ENCODE measurements around the gene GH2. TPM values are rescaled to one million over a fixed set of nuclear protein-coding genes. Genes with fewer than 3 reads are reported as not detected.
"Not testable (repeated sequence)": the region's sequence is repeated elsewhere in the genome, so short reads cannot be mapped to it uniquely, and the experiment has no call there.

The GH2 gene
- total RNA-seq, 2 experiments from 2014 or later: not detected

DNA sequence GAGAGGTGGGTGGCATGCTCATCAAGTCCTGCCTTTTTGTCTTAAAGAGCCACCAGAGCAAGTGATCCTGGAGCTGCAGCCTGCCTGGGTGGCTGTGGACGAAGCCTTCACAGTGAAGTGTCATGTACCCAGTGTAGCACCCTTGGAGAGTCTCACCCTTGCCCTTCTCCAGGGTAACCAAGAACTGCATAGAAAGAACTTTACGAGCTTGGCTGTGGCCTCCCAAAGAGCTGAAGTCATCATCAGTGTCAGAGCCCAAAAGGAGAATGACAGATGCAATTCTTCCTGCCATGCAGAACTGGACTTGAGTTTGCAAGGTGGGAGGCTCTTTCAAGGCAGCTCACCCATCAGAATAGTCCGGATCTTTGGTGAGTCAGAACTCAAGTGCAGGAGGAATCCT, 22.5 kb downstream of the GH2 start:
- Mint-ChIP-seq H3K4me1 (ENCODE audit: low read depth) (no peaks in the 10 kb centered on the region), H3K4me3 (no peak overlapping the region), H3K27me3 (no peaks in the 10 kb centered on the region), H3K27ac (no peak overlapping the region), H3K36me3 (ENCODE audit: low read depth) (no peaks in the 10 kb centered on the region), H3K9me3 (no peaks in the 10 kb centered on the region)
- TF ChIP-seq CTCF (IDR thresholded peaks at IDR 0.05): no peak
- POLR2A ChIA-PET: interaction anchor here (0.8 to 1.3 kb wide), 3 partner anchors 11 to 12 kb away, joined by 3 to 4 read pairs (median 3); no protein-coding TSS in a partner anchor
- CTCF ChIA-PET: interaction anchor here (0.8 to 5.7 kb wide), 6 partner anchors 10 to 170 kb away, joined by 3 to 38 read pairs (median 3); no protein-coding TSS in a partner anchor
- intact Hi-C loops (cut with micrococcal nuclease): no loop called here
- ATAC-seq: no peak
- no peak for DNase-seq

DNA sequence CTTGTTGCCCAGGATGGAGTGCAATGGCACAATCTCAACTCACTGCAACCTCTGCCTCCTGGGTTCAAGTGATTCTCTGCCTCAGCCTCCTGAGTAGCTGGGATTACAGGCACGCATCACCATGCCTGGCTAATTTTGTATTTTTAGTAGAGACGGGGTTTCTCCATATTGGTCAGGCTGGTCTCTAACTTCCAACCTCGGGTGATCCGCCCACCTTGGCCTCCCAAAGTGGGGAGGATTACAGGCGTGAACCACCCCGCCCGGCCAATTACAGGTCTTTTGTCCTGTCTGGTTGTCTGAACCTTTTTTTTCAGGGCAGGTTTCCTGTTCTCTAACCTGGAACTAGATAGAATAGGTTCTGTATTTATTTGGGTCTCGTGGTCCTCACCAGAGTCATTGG, 25.3 kb downstream of the GH2 start:
- ATAC-seq; intact Hi-C loops (cut with micrococcal nuclease); H3K9me3 Mint-ChIP-seq; H3K4me3 Mint-ChIP-seq; H3K27ac Mint-ChIP-seq; DNase-seq; H3K27me3 Mint-ChIP-seq; H3K36me3 Mint-ChIP-seq (ENCODE audit: low read depth); H3K4me1 Mint-ChIP-seq (ENCODE audit: low read depth): not testable (repeated sequence)
- POLR2A ChIA-PET: interaction anchor here (1.7 kb wide), 1 partner anchor 13 kb away, joined by 4 read pairs; no protein-coding TSS in a partner anchor
- CTCF ChIA-PET: interaction anchor here (0.7 to 4.3 kb wide), 4 partner anchors 10 to 48 kb away, joined by 3 to 23 read pairs (median 4); no protein-coding TSS in a partner anchor

DNA sequence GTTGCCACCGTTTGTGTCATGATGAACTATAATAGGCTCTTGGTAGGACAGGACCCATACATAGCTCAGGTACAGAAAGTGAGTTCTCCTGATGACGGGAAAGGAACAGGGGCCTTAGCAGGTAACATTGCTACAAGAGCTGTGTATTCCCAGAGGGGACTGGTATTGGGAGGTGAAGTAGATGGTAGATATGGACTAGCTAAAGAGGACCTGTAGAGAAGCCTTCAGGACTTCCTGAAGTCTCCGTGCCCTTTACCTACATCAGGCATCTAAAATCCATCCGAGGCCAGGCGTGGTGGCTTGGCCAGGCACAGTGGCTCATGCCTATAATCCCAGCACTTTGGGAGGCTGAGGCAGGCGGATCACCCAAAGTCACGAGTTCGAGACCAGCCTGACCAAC, 26.6 kb downstream of the GH2 start:
- ChIA-PET POLR2A (interaction anchor here (1.7 kb wide), 1 partner anchor 11 kb away, joined by 4 read pairs; no protein-coding TSS in a partner anchor), CTCF (interaction anchor here (1.0 to 4.3 kb wide), 3 partner anchors 11 to 33 kb away, joined by 3 to 23 read pairs (median 8); no protein-coding TSS in a partner anchor)
- H3K9me3 Mint-ChIP-seq: no peaks in the 10 kb centered on the region
- H3K36me3 Mint-ChIP-seq (ENCODE audit: low read depth): no peaks in the 10 kb centered on the region
- no peak overlapping the region for H3K4me3 Mint-ChIP-seq
- no peak for DNase-seq
- H3K4me1 Mint-ChIP-seq (ENCODE audit: low read depth): no peaks in the 10 kb centered on the region
- no peak for ATAC-seq
- no peaks in the 10 kb centered on the region for H3K27me3 Mint-ChIP-seq
- intact Hi-C loops (cut with micrococcal nuclease): no loop called here
- no peak for TF ChIP-seq CTCF (IDR thresholded peaks at IDR 0.05)
- no peak overlapping the region for H3K27ac Mint-ChIP-seq

GRCh38 chr17:63854709-63855108, 27.0 kb downstream of the GH2 start:
- H3K36me3 Mint-ChIP-seq (ENCODE audit: low read depth): no peaks in the 10 kb centered on the region
- ATAC-seq: no peak
- H3K27me3 Mint-ChIP-seq: no peaks in the 10 kb centered on the region
- H3K4me3 Mint-ChIP-seq: no peak overlapping the region
- no peak for TF ChIP-seq CTCF (IDR thresholded peaks at IDR 0.05)
- intact Hi-C loops (cut with micrococcal nuclease): no loop called here
- no peak for DNase-seq
- POLR2A ChIA-PET: no interaction called here
- H3K27ac Mint-ChIP-seq: no peak overlapping the region
- H3K4me1 Mint-ChIP-seq (ENCODE audit: low read depth): no peaks in the 10 kb centered on the region
- H3K9me3 Mint-ChIP-seq: no peaks in the 10 kb centered on the region
- CTCF ChIA-PET: interaction anchor here (1.0 to 4.3 kb wide), 3 partner anchors 11 to 33 kb away, joined by 3 to 23 read pairs (median 8); no protein-coding TSS in a partner anchor

GRCh38 chr17:63853260-63853659, 28.5 kb downstream of the GH2 start:
- no peak overlapping the region for H3K4me3 Mint-ChIP-seq
- peaks cover 4% of the 10 kb centered on the region for H3K9me3 Mint-ChIP-seq
- intact Hi-C loops (cut with micrococcal nuclease): no loop called here
- H3K27ac Mint-ChIP-seq: no peak overlapping the region
- no peaks in the 10 kb centered on the region for H3K27me3 Mint-ChIP-seq
- no peak for TF ChIP-seq CTCF (IDR thresholded peaks at IDR 0.05)
- no peak for DNase-seq
- POLR2A ChIA-PET: interaction anchor here (0.7 kb wide), 1 partner anchor 12 kb away, joined by 3 read pairs; no protein-coding TSS in a partner anchor
- ATAC-seq: no peak
- CTCF ChIA-PET: interaction anchor here (4.3 kb wide), 1 partner anchor 13 kb away, joined by 23 read pairs; no protein-coding TSS in a partner anchor
- H3K4me1 Mint-ChIP-seq (ENCODE audit: low read depth): peaks cover 7% of the 10 kb centered on the region
- H3K36me3 Mint-ChIP-seq (ENCODE audit: low read depth): peaks cover 3% of the 10 kb centered on the region

Data from activated CD8-positive, alpha-beta T cell treated with anti-CD3 and anti-CD28 coated beads for 36 hours (primary cell).